GM20431 (cell line): ENCODE results near the gene PARD3.
"Not testable (repeated sequence)": the region's sequence is repeated elsewhere in the genome, so short reads cannot be mapped to it uniquely, and the experiment has no call there.

ENCODE experiments used
- in situ Hi-C: fragments of 300-500 bp; cut with MseI, MboI; formaldehyde crosslinking; loops from one replicate; pipeline ENCODE4 v1.15.0; 2020; ENCODE audit warnings: low sequenced_read_pairs; ENCODE audit not compliant: unreplicated experiment

PARD3 gene

DNA sequence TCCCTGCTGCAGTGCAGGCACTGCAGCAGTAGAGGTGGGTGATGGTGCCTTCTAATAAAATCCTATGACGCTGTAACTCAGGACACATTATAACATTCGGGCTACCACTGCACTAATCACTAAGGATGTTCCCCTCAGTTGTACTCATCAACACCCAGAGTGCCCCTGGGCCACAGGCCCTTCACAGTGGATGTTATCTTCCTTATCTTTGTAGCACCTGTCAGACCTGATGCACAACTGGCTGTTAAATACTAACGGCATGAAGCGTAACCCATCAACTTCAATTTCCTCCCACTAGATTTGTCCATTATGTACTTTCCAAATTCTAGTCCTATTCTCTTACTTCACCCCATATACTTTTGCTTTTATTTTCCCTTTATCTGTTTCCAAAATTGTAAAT lies 66.3 kb downstream of the PARD3 start:
- in situ Hi-C loops, result no loop called here

DNA sequence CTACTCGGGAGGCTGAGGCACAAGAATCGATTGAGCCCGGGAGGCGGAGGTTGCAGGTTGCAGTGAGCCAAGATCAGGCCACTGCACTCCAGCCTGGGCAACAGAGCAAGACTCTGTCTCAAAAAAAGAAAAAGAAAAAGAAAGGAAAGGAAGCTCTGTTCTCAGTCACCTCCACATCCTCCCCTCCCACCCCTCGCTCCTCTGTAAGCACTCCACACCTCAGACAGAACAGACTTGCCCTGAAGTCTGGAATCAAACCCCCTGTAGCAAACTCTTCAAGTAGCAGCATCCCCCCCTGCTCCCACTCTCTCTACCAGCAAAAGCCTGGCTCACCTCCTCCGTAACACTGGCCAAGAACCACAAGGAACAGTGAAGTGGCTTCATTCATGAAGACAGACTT lies 66.7 kb downstream of the PARD3 start:
- in situ Hi-C loops, result no loop called here

DNA sequence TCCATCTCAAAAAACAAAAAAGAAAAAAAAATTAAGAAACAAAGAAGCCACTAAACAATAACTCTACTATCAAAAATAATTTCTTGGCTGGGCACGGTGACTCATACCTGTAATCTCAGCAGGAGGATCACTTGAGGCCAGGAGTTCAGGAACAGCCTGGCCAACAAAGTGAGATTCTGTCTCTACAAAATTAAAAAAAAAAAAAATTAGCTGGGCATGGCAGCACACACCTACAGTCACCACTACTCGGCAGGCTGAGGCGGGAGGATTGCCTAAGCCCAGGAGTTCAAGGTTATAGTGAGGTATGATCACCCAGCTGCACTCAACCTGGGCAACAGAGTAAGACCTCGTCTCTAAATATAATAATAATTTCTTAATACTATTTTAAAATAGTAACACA lies 69.0 kb downstream of the PARD3 start:
- in situ Hi-C loops, result no loop called here

DNA sequence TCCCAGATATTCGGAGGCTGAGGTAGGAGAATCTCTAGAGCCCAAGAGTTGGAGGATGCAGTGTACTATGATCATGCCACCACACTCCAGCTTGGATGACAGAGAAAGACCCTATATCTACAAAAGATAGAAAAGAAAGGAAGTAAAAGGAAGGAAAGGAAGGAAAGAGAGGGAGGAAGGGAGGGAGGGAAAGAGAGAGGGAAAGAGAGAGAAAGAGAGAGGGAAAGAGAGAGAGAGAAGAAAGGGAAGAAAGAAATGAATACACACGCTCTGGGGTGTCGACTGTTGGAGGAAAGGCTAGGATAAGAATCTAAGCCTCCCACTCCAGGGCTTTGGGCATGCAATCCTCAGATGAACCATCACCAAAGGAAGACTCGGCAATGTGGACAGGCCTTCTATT lies 69.9 kb downstream of the PARD3 start:
- in situ Hi-C loops, result no loop called here

DNA sequence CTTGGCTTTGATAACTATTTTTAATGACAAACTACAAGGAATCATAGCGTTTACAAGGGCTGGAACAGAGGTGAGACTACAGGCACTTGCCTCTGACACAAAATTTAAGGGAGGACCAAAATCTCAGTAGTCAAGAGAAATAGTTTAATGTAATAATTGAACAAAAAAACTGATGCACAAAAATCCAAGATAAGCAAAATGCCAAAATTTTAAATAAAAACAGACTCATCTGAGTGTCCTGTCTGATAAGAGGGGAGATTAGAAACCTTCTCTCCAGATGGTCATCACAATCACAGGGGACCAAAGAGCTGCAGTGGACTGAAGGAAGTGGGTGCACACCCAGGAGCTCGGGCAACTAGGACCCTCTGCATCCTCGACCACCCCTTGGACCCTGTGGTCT lies 70.5 kb downstream of the PARD3 start:
- in situ Hi-C loops, result no loop called here

DNA sequence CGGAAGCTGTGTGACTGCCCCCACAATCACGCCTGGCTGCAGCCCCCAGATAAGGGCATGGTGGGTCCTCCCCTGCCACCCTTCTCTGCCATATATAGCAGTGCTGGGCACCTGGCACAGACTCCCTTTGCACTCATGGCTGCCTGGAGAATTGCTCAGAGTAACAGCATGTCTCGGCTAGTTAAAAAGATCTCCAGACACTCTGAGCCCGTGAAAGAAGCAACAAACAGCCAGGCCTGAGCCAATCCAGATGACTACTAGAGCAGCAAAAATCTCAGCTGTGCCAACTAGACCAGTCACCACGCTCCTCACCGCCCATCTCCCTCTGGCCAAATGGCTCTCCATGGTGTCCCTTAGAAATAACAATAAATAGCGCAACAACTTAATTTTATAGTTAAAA lies 71.3 kb downstream of the PARD3 start:
- in situ Hi-C loops, result no loop called here

DNA sequence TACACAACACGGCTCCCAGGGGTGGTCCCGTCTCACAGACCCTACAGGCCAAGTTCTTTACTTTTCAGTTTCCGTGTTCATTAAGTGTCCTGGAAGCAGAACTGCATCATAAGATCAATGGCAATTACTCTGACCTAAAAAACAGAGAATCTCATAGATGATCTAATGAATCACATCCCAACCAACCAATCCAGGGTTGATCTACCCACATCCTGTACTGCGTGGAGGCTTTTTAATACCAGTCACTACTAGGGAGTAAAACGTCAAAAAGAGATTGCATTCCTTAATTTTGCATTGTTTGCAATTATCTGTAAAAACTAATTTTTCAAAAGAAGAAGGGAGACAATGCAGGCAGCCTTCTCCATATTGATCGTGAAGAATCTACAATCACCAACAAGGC lies 72.6 kb downstream of the PARD3 start:
- in situ Hi-C loops, result no loop called here

DNA sequence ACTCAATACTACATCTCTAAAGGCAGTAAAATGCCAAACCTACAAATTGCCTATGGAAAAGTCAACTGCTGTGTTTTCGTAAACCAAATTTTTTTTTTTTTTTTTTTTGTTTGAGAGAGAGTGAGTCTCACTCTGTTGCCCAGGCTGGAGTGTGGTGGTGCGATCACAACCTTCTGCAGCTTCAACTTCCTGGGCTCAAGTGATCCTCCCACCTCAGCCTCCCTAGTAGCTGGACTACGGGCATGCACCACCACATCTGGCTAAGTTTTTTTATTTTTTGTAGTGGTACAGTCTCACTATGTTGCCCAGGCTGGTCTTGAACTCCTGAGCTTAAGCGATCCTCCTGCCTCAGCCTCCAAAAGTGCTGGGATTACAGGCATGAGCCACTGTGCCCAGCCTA lies 74.0 kb downstream of the PARD3 start:
- in situ Hi-C loops, result not testable (repeated sequence)

DNA sequence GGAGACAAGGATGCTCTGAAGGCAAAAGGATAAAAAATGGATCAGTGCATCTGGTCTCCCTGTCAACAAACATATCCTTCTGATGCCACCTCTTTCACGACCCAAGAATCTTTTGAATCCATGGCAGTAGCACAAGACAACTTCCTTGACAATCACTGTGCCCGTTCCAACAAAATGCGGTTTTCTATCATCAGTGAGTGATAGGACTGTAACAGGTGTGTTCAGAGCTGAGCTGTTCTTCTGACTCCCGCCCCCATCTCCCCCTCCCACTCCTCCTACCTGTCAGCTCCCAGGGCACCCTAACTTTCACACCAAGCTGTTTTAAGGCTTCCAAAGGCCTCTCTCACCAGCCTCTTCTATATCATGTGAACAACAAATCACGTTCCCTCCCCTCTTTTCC lies 74.8 kb downstream of the PARD3 start:
- in situ Hi-C loops, result no loop called here

DNA sequence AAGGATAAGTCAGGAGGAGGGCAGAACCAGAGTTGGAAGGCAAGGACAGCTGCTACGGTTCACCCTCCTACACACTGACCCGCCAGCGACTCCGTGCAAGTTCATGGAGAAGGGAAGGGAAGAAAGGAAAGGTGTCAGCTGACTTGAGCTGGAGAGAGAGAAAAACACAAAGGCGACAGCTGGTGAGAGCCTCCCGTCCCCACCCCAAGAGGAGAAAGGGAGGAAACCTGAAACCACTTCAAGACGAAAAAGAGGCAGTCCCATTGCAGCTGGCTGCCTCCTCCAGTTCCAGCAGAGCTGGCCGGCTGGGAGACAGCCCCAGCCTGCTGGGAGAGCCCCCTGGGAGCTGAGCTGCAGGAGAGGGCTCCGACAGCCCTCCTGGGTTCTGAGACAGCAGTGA lies 75.2 kb downstream of the PARD3 start:
- in situ Hi-C loops, result no loop called here

DNA sequence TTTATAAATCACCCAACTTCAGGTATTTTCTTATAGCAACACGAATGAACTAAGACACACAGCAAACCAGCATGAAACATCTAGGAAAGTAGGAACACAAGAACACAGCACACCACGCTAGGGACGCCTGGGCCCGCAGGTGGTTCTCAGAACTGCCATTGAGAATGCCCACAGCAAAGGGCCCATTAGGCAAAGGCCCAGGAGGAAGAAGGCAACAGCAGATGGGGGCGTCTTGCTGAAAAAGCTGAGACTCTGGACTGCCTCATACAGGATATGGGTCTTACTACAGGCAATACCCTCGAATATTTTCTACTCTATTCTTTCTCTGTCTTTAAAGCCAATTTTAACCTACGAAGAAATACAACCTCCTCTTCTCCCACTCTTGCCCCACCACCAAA lies 77.3 kb downstream of the PARD3 start:
- in situ Hi-C loops, result no loop called here

DNA sequence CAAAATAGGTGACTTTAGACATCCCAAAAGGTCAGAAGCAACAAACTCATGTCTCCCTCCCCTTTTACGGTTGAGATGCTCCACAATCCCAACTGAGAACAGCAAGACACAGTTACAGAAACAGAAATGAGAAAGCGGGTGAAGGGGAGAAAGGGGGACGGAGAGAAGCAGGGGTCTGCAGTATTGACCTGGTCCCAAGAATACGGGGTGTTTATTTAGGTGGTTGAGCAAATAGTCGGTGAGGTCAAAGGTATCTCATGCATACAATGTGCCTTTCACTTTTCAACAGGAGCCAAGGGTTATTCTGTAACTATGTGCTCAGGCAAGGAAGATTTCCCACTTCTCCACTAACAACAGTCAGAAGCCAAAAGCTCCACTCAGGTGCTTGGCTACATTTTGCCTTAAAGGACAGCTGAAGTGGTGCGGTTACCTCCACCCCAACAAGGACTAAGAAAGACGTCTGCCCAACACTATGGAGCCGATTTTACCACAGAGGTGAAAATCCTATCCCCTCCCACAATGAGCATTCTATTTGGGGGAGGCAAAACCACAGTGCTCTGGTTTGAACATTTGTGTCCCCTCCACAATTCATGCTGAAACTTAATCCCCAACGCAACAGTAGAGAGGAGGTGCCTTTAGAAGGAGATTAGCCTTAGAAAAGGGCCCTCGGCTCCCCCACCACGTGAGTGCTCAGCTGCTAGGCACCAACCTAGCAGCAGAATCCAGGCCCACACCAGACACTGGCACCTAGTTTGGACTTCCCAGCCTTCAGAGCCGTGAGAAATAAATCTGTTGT lies 77.9 kb downstream of the PARD3 start:
- in situ Hi-C loops, result no loop called here

DNA sequence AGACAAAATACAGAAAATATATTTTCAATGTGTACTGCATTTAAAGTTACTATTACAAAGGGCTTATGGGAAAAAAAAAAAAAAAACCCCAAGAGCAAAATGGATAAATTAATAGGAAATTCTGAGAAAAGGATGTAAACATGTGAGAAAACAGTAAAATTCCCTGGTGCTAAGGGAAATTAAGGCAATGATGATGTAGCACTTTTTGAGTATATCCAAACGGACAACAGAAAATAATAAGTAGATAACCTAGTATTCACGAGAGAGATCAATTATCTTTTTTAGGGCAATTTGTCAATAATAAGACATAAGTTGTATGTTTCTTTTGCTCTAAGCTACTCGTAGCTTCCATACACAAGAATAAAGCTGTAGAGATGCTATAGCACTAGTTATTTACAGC lies 80.2 kb downstream of the PARD3 start:
- in situ Hi-C loops, result no loop called here

DNA sequence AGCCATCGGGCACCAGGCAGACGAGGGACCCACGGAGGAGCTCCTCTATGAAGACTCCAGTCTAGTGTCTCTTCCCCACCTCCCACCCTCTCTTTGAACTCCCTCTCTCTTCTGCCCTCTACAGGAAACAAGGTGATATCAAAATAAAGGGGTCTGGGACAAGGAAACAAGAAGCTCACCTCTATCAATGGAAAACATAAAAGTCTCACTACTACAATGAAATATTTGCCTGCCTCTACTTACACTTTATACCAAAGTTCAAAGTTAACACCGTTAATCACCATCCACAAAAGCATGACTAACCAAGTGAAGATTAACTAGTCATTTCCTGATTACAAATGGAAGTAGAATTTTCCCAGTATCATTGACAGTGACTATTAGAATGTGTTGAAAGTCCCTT lies 82.2 kb downstream of the PARD3 start:
- in situ Hi-C loops, result no loop called here

DNA sequence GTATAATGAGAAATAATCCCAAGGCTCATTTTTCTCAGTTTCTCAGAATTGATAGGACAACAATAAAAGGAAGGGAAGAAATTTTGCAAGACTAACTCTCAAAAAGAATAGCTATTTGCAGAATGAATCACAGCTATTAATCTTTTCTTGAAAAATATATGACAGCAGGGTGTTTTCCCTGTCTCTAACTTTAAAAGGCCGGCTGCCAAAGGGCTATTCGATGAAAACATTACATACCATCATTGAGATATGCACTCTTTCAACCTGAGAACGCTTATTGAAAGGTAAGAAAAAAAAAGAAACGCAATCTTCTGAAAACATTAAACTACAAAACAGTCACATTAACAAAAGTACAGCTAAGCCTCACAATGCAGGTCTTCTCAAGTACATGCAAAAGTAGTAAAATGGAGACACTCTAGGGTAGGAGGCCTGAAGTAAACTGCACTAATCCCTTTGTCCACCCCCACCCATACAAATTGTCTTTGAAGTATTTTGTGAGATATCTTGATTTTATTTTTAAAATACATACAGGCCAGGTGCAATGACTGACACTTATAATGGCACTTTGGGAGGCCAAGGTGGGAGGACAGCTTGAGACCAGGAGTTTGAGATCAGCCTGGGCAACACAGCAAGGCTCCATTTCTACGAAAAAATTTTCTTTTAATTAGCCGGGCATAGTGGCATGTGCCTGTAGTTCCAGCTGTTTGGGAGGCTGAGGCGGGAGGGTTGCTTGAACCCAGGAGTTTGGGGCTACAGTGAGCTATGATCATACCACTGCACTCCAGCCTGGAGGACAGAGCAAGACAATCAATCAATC lies 83.0 kb downstream of the PARD3 start:
- in situ Hi-C loops, result no loop called here

DNA sequence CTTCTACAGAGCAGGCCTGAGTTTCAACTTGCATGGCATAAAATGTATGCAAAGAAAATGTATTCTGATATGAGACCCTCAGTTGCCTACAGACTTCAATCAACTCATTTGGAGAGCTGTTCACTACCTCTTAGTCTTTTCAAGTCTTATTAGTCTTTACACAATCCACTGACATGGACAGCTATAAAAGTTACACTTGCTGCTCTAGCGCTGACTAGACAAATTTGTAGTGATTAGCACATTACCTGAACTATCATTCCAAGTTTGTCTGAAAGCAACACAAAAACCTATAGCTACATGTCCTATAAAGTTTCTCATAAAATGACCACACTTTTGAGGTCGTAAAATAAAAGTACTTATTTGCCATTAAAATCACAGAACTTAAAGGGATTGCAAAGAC lies 83.9 kb downstream of the PARD3 start:
- in situ Hi-C loops, result no loop called here

DNA sequence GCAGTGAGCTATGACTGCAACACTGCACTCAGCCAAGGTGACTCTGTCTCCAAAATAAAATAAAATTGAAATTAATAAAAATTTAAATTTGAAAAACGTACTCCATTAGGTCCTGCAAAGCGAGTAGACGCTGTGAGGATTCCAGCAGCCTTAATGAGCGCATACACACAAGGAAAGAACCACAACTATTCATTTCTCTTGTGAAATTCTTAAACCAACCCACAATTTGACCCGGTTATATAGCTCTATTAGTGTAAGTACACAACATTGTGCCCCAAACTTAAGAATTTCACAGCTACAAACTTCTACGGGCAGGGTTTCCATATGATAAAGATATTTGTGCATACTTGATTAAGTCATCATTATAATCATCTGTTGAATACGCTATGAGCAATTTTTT lies 84.4 kb downstream of the PARD3 start:
- in situ Hi-C loops, result no loop called here

DNA sequence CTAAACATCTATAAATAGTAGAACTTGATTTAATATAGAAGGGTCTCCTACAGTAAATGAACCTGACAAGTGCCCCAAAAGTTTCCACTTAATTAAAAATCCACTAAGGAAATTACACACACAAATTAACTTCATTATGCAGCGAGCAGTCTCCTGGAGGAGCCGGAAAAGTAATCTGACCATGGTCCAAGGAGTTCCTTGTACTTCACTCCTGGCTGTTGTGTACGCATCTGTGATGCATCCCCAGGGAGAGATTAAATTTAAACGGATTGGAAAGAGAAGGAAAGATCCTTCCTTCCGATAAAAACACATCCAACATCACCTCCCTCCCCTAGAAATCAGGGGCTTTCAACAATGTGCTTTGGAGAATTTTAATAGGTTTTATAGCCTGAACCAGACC lies 85.5 kb downstream of the PARD3 start:
- in situ Hi-C loops, result no loop called here

DNA sequence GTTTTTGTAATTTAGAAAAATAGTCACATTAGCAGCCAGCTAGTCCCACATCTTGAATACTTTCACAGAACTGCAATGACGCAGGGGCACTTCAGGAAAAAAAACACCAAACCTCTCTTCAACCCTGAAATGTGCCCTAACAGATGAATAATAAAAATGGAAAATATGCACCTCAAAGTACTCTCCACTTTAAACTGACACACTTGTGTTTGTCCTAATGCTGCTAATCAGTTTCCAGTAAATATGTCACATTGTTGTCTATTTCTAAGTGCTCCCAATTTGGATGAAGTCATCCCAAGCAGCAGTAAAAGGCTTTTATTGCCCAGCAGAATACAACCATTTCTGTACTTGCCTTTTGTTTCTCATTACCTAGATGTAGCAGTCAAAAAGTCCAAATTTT lies 86.7 kb downstream of the PARD3 start:
- in situ Hi-C loops, result no loop called here

DNA sequence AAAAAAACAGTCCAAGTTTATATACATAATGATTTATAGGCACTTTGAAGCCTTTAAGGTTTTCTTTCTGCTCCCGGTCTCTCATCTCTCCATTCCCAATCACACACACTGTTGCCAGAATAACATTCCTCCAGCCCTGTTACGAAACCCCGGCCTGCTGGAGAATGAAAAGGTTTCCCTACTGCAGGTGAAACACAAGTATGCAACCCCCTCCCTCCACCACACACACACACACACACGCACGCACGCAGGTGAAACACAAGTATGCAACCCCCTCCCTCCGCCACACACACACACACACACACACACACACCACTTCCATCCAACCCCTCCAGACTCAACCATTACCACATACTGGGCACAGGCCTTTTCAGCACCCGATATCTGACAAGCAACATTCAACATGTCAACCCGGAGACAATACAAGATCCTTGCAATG lies 87.5 kb downstream of the PARD3 start:
- in situ Hi-C loops, result no loop called here

DNA sequence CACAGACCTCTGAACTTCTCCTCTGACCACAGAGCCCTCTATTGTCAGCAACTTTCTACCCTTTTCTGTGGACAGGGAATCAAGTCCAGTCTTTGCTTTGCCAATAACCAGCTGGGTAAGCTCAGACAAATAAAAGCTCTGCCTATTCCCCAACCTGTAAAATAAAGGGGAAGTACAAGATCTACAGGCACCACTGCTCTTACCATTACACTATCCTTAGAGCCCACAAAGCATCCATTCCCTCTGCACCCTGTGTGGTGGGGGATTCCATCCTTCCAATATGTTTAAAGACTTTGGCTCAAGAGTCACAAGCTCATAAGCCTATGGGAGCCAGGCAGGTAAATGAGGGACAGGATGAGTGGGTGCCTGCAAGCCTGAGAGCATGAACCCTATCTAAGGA lies 88.2 kb downstream of the PARD3 start:
- in situ Hi-C loops, result no loop called here

DNA sequence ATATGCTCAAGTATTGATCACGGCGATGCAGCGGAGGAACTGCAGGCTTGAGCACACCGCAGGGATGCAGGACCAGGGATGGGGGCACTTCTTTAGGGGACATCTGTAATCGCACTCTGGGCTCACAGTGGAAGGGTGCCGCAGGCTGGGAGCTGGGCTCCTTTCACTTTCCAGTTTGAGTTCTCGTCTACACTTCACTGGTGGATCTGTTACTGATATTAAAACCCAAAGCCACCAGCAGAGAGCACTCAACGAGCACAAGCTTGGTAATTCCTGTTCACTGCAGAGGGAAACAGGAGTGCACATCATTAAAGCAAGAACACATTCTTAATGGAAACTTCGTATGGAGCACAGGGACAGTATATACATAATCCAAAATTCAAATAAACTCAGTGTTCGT lies 91.3 kb downstream of the PARD3 start:
- in situ Hi-C loops, result no loop called here
